ENCODE measurements around the gene DLGAP1. TPM values are rescaled to one million over a fixed set of nuclear protein-coding genes. Genes with fewer than 3 reads are reported as not detected.
"Not testable (repeated sequence)": the region's sequence is repeated elsewhere in the genome, so short reads cannot be mapped to it uniquely, and the experiment has no call there.

Gene DLGAP1
- total RNA-seq, result 10 to 100 TPM in 1 of 3 donors, 1 to 10 TPM in 1, under 1 TPM in 1; 0.96 to 17.6 (median 5.2) TPM

GRCh38 chr18:4455113-4455811, at the start of gene DLGAP1:
Gene DLGAP1, minus strand, starts transcription at chr18:4455307.
- no peaks in the 10 kb centered on the region for H3K4me1 ChIP-seq
- peaks cover 0 to 23% of the 10 kb centered on the region in 2 donors for H3K27me3 ChIP-seq
- TF ChIP-seq POLR2AphosphoS5 (IDR thresholded peaks at IDR 0.05) (no peak), POLR2A (IDR thresholded peaks at IDR 0.05) (no peak), CTCF (IDR thresholded peaks at IDR 0.05) (no peak)
- DNase-seq (ENCODE audit: low spot score in 2 of 2), result peak; percentile 24 to 60
- intact Hi-C loops (cut with DNase I; ENCODE audit: low total_unique reads), result no loop called here
- peak within 1 kb of the TSS; percentile 24 to 72 (median 56) for H3K4me3 ChIP-seq
- no peaks in the 10 kb centered on the region for H3K36me3 ChIP-seq
- peak within 1 kb of the TSS in 1 of 2 donors; percentile 38 for H3K27ac ChIP-seq
- H3K9me3 ChIP-seq, result no peaks in the 10 kb centered on the region

GRCh38 chr18:4494703-4495284, 39.7 kb upstream of the DLGAP1 start:
- DNase-seq (ENCODE audit: low spot score in 2 of 2); H3K4me3 ChIP-seq; H3K4me1 ChIP-seq; H3K27me3 ChIP-seq; H3K36me3 ChIP-seq; H3K9me3 ChIP-seq; H3K27ac ChIP-seq: not testable (repeated sequence)
- intact Hi-C loops (cut with DNase I; ENCODE audit: low total_unique reads), result loop anchor here (5.0 kb wide), 1 partner anchor 308 kb away; no protein-coding TSS in a partner anchor

GRCh38 chr18:4468511-4468910, 13.4 kb upstream of the DLGAP1 start:
- no peak overlapping the region for H3K4me3 ChIP-seq
- intact Hi-C loops (cut with DNase I; ENCODE audit: low total_unique reads), result no loop called here
- H3K4me1 ChIP-seq, result no peaks in the 10 kb centered on the region
- H3K9me3 ChIP-seq, result no peaks in the 10 kb centered on the region
- TF ChIP-seq POLR2AphosphoS5 (IDR thresholded peaks at IDR 0.05) (no peak), CTCF (IDR thresholded peaks at IDR 0.05) (no peak), POLR2A (IDR thresholded peaks at IDR 0.05) (no peak)
- H3K27me3 ChIP-seq, result no peaks in the 10 kb centered on the region
- DNase-seq (ENCODE audit: low spot score in 2 of 2), result no peak
- no peak overlapping the region for H3K27ac ChIP-seq
- H3K36me3 ChIP-seq, result no peaks in the 10 kb centered on the region

- Histone ChIP-seq H3K27me3 (peaks cover 0 to 23% of the 10 kb centered on the region in 2 donors), H3K4me1 (no peaks in the 10 kb centered on the region), H3K4me3 (peak overlapping the region; percentile 24 to 72 (median 56)), H3K36me3 (no peaks in the 10 kb centered on the region), H3K9me3 (no peaks in the 10 kb centered on the region), H3K27ac (no peak overlapping the region)
- intact Hi-C loops (cut with DNase I; ENCODE audit: low total_unique reads), result no loop called here
- TF ChIP-seq POLR2A (IDR thresholded peaks at IDR 0.05) (no peak), POLR2AphosphoS5 (IDR thresholded peaks at IDR 0.05) (no peak), CTCF (IDR thresholded peaks at IDR 0.05) (no peak)
- DNase-seq (ENCODE audit: low spot score in 2 of 2), result no peak
These were observed 482 bp downstream of the DLGAP1 start for GRCh38 chr18:4454537-4455112.

GRCh38 chr18:4453874-4454536, 1.1 kb downstream of the DLGAP1 start:
- no peak for TF ChIP-seq POLR2AphosphoS5 (IDR thresholded peaks at IDR 0.05)
- TF ChIP-seq CTCF (IDR thresholded peaks at IDR 0.05), result no peak
- TF ChIP-seq POLR2A (IDR thresholded peaks at IDR 0.05), result no peak
- no peaks in the 10 kb centered on the region for H3K9me3 ChIP-seq
- no peak overlapping the region for H3K27ac ChIP-seq
- H3K4me3 ChIP-seq, result peak overlapping the region; percentile 23 to 72 (median 56)
- DNase-seq (ENCODE audit: low spot score in 2 of 2), result no peak
- H3K4me1 ChIP-seq, result no peaks in the 10 kb centered on the region
- H3K36me3 ChIP-seq, result no peaks in the 10 kb centered on the region
- H3K27me3 ChIP-seq, result peaks cover 0 to 23% of the 10 kb centered on the region in 2 donors
- intact Hi-C loops (cut with DNase I; ENCODE audit: low total_unique reads), result no loop called here

Data from breast epithelium (tissue), 4 donors.